PFSK-1 (cell line): ENCODE data around the gene CFAP251.

ENCODE experiments used
- FOXP2 ChIP-seq: optimal IDR thresholded peaks from 2 replicates; pipeline ENCODE3; 2011; ENCODE audit warnings: borderline replicate concordance, control low read depth, inconsistent platforms; ENCODE audit not compliant: insufficient read depth; ENCODE audit errors: extremely low read length, extremely low read depth
- POLR2AphosphoS5 ChIP-seq: IDR thresholded peaks from 2 replicates; pipeline ENCODE4 v1.6.1; 2012; ENCODE audit warnings: low read depth, mild to moderate bottlenecking, control low read depth, low read length, moderate library complexity
- REST ChIP-seq, 2 experiments: IDR thresholded peaks; 2 replicates each; pipeline versions ENCODE4 v1.6.1 to v1.8.0; 2011 to 2012; ENCODE audit warnings: low read depth in 2 of 2, low read length in 2 of 2, control low read depth in 1 of 2, inconsistent platforms in 1 of 2, mild to moderate bottlenecking in 1 of 2, moderate library complexity in 1 of 2; ENCODE audit not compliant: insufficient read depth in 1 of 2
- SIN3A ChIP-seq: IDR thresholded peaks from 2 replicates; pipeline ENCODE4 v1.6.1; 2012; ENCODE audit warnings: mild to moderate bottlenecking, low read length, moderate library complexity, borderline replicate concordance; ENCODE audit not compliant: insufficient read depth
- TAF1 ChIP-seq: IDR thresholded peaks from 2 replicates; pipeline ENCODE4 v1.6.1; 2012; ENCODE audit warnings: low read length, control low read depth, borderline replicate concordance; ENCODE audit not compliant: insufficient read depth

The CFAP251 gene

GRCh38 chr12:121949648-121950397 is 31.4 kb downstream of the CFAP251 start:
- TF ChIP-seq TAF1 = no peak

GRCh38 chr12:121953117-121953692 is 34.8 kb downstream of the CFAP251 start:
- TF ChIP-seq SIN3A (no peak), FOXP2 (no peak), POLR2AphosphoS5 (no peak), TAF1 (no peak), REST (IDR thresholded peaks at IDR 0.05; ENCODE audit: insufficient read depth in 1 of 2, low read depth in 2 of 2, low read length in 2 of 2) (no peak)

GRCh38 chr12:121953695-121954094 is 35.3 kb downstream of the CFAP251 start:
- TF ChIP-seq POLR2AphosphoS5 (no peak), TAF1 (no peak), REST (IDR thresholded peaks at IDR 0.05; ENCODE audit: insufficient read depth in 1 of 2, low read depth in 2 of 2, low read length in 2 of 2) (no peak), SIN3A (no peak), FOXP2 (no peak)

GRCh38 chr12:121955258-121956237 is 37.2 kb downstream of the CFAP251 start:
- TF ChIP-seq REST (IDR thresholded peaks at IDR 0.05; ENCODE audit: insufficient read depth in 1 of 2, low read depth in 2 of 2, low read length in 2 of 2) (no peak), TAF1 (no peak), POLR2AphosphoS5 (no peak), FOXP2 (no peak), SIN3A (no peak)

GRCh38 chr12:121957861-121958515 is 39.6 kb downstream of the CFAP251 start:
- TF ChIP-seq REST (IDR thresholded peaks at IDR 0.05; ENCODE audit: insufficient read depth in 1 of 2, low read depth in 2 of 2, low read length in 2 of 2) = no peak
